HEK293 (cell line): ENCODE measurements around the gene LAMTOR3.

ENCODE experiments used
- FEZF1 ChIP-seq: fragments of 450-650 bp; formaldehyde crosslinking; IDR thresholded peaks from 2 replicates; pipeline ENCODE4 v1.5.1; 2016; ENCODE audit warnings: missing biosample characterization, missing genetic modification characterization
- PRDM6 ChIP-seq: fragments of 450-650 bp; formaldehyde crosslinking; IDR thresholded peaks from 2 replicates; pipeline ENCODE4 v1.5.1; 2017; ENCODE audit warnings: missing biosample characterization, missing genetic modification characterization
- REST ChIP-seq: fragments of 450-650 bp; formaldehyde crosslinking; IDR thresholded peaks from 2 replicates; pipeline ENCODE4 v1.5.1; 2016; ENCODE audit warnings: missing biosample characterization, missing genetic modification characterization
- SCRT1 ChIP-seq: fragments of 450-650 bp; formaldehyde crosslinking; IDR thresholded peaks from 2 replicates; pipeline ENCODE4 v1.5.1; 2016; ENCODE audit warnings: missing biosample characterization, missing genetic modification characterization, borderline replicate concordance
- SP3 ChIP-seq: fragments of 450-650 bp; formaldehyde crosslinking; IDR thresholded peaks from 2 replicates; pipeline ENCODE4 v1.5.1; 2016; ENCODE audit warnings: missing biosample characterization, missing genetic modification characterization
- YY2 ChIP-seq: fragments of 450-650 bp; formaldehyde crosslinking; IDR thresholded peaks from 2 replicates; pipeline ENCODE4 v1.5.1; 2016; ENCODE audit warnings: missing biosample characterization, missing genetic modification characterization
- ZBTB11 ChIP-seq: fragments of 450-650 bp; formaldehyde crosslinking; conservative IDR thresholded peaks from 2 replicates; pipeline ENCODE4 v1.5.1; 2016; ENCODE audit warnings: low read depth, missing biosample characterization, missing genetic modification characterization
- ZFP37 ChIP-seq: fragments of 450-650 bp; formaldehyde crosslinking; IDR thresholded peaks from 2 replicates; pipeline ENCODE4 v1.5.1; 2016; ENCODE audit warnings: missing biosample characterization, missing genetic modification characterization
- ZNF202 ChIP-seq: fragments of 450-650 bp; formaldehyde crosslinking; IDR thresholded peaks from 2 replicates; pipeline ENCODE4 v1.5.1; 2016; ENCODE audit warnings: missing biosample characterization, missing genetic modification characterization, borderline replicate concordance
- ZNF555 ChIP-seq: fragments of 450-650 bp; formaldehyde crosslinking; conservative IDR thresholded peaks from 2 replicates; pipeline ENCODE4 v1.5.1; 2017; ENCODE audit warnings: missing biosample characterization, mild to moderate bottlenecking, missing genetic modification characterization, inconsistent platforms
- ZNF621 ChIP-seq: fragments of 450-650 bp; formaldehyde crosslinking; IDR thresholded peaks from 2 replicates; pipeline ENCODE4 v1.5.1; 2017; ENCODE audit warnings: missing biosample characterization, missing genetic modification characterization
- ZNF658 ChIP-seq: fragments of 450-650 bp; formaldehyde crosslinking; IDR thresholded peaks from 2 replicates; pipeline ENCODE4; 2016; ENCODE audit warnings: missing biosample characterization, missing genetic modification characterization
- ZNF660 ChIP-seq: fragments of 450-650 bp; IDR thresholded peaks from 2 replicates; pipeline ENCODE4 v1.5.1; 2018; ENCODE audit warnings: missing biosample characterization, mild to moderate bottlenecking, missing genetic modification characterization
- ZNF670 ChIP-seq: fragments of 450-650 bp; formaldehyde crosslinking; IDR thresholded peaks from 2 replicates; pipeline ENCODE4 v1.5.1; 2016; ENCODE audit warnings: missing biosample characterization, missing genetic modification characterization, low read depth
- ZNF830 ChIP-seq: fragments of 450-650 bp; IDR thresholded peaks from 2 replicates; pipeline ENCODE4 v1.5.0; 2018; ENCODE audit warnings: missing biosample characterization, missing genetic modification characterization, low read depth, mild to moderate bottlenecking, moderate library complexity
- TF ChIP-seq, protein P1 (sequence below): fragments of 450-650 bp; formaldehyde crosslinking; IDR thresholded peaks from 2 replicates; pipeline ENCODE4 v1.5.1; 2017; ENCODE audit warnings: missing biosample characterization, missing genetic modification characterization
- TF ChIP-seq, protein P2 (sequence below): fragments of 450-650 bp; formaldehyde crosslinking; IDR thresholded peaks from 2 replicates; pipeline ENCODE4 v1.5.1; 2016; ENCODE audit warnings: missing biosample characterization, missing genetic modification characterization
- TF ChIP-seq, protein P3 (sequence below): fragments of 450-650 bp; formaldehyde crosslinking; IDR thresholded peaks from 2 replicates; pipeline ENCODE4 v1.5.1; 2017; ENCODE audit warnings: missing biosample characterization, missing genetic modification characterization
- TF ChIP-seq, protein P4 (sequence below): fragments of 450-650 bp; formaldehyde crosslinking; IDR thresholded peaks from 2 replicates; pipeline ENCODE4 v1.5.1; 2016; ENCODE audit warnings: missing biosample characterization, missing genetic modification characterization
- TF ChIP-seq, protein P5 (sequence below): fragments of 450-650 bp; formaldehyde crosslinking; IDR thresholded peaks from 2 replicates; pipeline ENCODE4 v1.5.1; 2016; ENCODE audit warnings: missing biosample characterization, missing genetic modification characterization, borderline replicate concordance

Gene LAMTOR3

GRCh38 chr4:99863804-99864203, 30.4 kb downstream of the LAMTOR3 start (continued):
- TF ChIP-seq ZBTB11 (no peak), ZNF555 (no peak), YY2 (tag by site-specific recombination) (no peak), SCRT1 (tag by site-specific recombination) (no peak), REST (no peak), ZNF658 (no peak), ZNF670 (tag by site-specific recombination) (no peak), FEZF1 (tag by site-specific recombination) (no peak), SP3 (no peak), PRDM6 (0 out of 2 replicates have a peak, but pooled peaks have one; percentile 38), ZNF660 (0 out of 2 replicates have a peak, but pooled peaks have one; percentile 20), ZNF830 (tag by site-specific recombination) (no peak), ZFP37 (tag by site-specific recombination) (no peak), ZNF202 (no peak), ZNF621 (tag by site-specific recombination) (no peak)
- TF ChIP-seq, protein P1, sequence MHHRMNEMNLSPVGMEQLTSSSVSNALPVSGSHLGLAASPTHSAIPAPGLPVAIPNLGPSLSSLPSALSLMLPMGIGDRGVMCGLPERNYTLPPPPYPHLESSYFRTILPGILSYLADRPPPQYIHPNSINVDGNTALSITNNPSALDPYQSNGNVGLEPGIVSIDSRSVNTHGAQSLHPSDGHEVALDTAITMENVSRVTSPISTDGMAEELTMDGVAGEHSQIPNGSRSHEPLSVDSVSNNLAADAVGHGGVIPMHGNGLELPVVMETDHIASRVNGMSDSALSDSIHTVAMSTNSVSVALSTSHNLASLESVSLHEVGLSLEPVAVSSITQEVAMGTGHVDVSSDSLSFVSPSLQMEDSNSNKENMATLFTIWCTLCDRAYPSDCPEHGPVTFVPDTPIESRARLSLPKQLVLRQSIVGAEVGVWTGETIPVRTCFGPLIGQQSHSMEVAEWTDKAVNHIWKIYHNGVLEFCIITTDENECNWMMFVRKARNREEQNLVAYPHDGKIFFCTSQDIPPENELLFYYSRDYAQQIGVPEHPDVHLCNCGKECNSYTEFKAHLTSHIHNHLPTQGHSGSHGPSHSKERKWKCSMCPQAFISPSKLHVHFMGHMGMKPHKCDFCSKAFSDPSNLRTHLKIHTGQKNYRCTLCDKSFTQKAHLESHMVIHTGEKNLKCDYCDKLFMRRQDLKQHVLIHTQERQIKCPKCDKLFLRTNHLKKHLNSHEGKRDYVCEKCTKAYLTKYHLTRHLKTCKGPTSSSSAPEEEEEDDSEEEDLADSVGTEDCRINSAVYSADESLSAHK, result no peak
- TF ChIP-seq, protein P2, sequence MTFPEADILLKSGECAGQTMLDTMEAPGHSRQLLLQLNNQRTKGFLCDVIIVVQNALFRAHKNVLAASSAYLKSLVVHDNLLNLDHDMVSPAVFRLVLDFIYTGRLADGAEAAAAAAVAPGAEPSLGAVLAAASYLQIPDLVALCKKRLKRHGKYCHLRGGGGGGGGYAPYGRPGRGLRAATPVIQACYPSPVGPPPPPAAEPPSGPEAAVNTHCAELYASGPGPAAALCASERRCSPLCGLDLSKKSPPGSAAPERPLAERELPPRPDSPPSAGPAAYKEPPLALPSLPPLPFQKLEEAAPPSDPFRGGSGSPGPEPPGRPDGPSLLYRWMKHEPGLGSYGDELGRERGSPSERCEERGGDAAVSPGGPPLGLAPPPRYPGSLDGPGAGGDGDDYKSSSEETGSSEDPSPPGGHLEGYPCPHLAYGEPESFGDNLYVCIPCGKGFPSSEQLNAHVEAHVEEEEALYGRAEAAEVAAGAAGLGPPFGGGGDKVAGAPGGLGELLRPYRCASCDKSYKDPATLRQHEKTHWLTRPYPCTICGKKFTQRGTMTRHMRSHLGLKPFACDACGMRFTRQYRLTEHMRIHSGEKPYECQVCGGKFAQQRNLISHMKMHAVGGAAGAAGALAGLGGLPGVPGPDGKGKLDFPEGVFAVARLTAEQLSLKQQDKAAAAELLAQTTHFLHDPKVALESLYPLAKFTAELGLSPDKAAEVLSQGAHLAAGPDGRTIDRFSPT, result no peak
- TF ChIP-seq, protein P3, sequence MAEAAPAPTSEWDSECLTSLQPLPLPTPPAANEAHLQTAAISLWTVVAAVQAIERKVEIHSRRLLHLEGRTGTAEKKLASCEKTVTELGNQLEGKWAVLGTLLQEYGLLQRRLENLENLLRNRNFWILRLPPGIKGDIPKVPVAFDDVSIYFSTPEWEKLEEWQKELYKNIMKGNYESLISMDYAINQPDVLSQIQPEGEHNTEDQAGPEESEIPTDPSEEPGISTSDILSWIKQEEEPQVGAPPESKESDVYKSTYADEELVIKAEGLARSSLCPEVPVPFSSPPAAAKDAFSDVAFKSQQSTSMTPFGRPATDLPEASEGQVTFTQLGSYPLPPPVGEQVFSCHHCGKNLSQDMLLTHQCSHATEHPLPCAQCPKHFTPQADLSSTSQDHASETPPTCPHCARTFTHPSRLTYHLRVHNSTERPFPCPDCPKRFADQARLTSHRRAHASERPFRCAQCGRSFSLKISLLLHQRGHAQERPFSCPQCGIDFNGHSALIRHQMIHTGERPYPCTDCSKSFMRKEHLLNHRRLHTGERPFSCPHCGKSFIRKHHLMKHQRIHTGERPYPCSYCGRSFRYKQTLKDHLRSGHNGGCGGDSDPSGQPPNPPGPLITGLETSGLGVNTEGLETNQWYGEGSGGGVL (tag by site-specific recombination), result no peak
- TF ChIP-seq, protein P4, sequence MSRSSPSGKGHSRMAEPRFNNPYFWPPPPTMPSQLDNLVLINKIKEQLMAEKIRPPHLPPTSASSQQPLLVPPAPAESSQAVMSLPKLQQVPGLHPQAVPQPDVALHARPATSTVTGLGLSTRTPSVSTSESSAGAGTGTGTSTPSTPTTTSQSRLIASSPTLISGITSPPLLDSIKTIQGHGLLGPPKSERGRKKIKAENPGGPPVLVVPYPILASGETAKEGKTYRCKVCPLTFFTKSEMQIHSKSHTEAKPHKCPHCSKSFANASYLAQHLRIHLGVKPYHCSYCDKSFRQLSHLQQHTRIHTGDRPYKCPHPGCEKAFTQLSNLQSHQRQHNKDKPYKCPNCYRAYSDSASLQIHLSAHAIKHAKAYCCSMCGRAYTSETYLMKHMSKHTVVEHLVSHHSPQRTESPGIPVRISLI (tag by site-specific recombination), result no peak
- TF ChIP-seq, protein P5, sequence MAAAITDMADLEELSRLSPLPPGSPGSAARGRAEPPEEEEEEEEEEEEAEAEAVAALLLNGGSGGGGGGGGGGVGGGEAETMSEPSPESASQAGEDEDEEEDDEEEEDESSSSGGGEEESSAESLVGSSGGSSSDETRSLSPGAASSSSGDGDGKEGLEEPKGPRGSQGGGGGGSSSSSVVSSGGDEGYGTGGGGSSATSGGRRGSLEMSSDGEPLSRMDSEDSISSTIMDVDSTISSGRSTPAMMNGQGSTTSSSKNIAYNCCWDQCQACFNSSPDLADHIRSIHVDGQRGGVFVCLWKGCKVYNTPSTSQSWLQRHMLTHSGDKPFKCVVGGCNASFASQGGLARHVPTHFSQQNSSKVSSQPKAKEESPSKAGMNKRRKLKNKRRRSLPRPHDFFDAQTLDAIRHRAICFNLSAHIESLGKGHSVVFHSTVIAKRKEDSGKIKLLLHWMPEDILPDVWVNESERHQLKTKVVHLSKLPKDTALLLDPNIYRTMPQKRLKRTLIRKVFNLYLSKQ (tag by site-specific recombination), result no peak
